GM19397 (cell line): Measurements from ENCODE around the gene ZC3H14.
"Not testable (repeated sequence)": the region's sequence is repeated elsewhere in the genome, so short reads cannot be mapped to it uniquely, and the experiment has no call there.

Experiments
- ATAC-seq: cut with Tn5 transposase; IDR thresholded peaks from one replicate; pipeline ENCODE4 v1.9.1; 2021; ENCODE audit warnings: mild to moderate bottlenecking, moderate library complexity; ENCODE audit not compliant: unreplicated experiment

The ZC3H14 gene, protein sequence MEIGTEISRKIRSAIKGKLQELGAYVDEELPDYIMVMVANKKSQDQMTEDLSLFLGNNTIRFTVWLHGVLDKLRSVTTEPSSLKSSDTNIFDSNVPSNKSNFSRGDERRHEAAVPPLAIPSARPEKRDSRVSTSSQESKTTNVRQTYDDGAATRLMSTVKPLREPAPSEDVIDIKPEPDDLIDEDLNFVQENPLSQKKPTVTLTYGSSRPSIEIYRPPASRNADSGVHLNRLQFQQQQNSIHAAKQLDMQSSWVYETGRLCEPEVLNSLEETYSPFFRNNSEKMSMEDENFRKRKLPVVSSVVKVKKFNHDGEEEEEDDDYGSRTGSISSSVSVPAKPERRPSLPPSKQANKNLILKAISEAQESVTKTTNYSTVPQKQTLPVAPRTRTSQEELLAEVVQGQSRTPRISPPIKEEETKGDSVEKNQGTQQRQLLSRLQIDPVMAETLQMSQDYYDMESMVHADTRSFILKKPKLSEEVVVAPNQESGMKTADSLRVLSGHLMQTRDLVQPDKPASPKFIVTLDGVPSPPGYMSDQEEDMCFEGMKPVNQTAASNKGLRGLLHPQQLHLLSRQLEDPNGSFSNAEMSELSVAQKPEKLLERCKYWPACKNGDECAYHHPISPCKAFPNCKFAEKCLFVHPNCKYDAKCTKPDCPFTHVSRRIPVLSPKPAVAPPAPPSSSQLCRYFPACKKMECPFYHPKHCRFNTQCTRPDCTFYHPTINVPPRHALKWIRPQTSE

DNA sequence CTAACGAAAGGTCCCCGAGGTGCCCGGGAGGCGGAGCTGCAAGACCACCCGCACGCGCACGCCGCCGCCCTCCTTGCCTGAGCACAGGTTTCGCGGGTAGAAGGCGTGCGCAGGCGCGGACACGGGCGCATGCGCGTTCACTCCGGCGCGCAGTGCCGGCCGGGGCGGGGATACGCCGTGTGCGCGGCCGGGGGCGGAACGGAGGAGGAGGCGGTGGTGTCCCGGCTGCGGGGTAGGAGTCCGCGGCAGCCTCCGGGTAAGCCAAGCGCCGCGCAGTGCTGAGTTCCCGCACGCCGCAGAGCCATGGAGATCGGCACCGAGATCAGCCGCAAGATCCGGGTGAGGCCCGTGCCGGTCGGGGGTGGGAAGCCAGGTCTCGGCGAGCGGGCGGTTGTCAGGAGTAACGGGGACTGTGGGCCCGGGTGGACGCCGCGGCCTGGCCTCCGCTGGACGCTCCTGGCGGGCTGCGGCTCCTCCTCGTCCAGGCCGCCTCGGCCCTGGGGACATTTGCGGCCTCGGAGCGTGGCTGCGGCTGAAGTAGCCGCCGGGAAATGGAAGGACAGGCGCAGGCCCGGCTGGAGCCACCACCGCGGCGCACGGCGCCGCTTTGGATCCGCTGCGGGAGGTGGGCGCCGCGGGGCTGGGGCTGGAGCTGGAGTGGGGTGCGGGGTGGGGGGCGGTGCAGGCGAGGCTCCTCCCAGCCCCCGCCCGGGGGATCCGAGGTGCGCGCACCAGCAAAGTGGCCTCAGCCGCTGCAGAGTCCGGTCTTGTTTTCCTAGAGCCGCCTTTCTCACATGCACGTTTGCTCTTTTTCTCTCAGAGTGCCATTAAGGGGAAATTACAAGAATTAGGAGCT lies at the start of gene ZC3H14:
Gene ZC3H14, plus strand, starts transcription at position 207 of the 856 bp plus-strand sequence. Its CDS starts 97 bp downstream, at position 304.
- peak; percentile 97 for ATAC-seq

GRCh38 chr14:88515499-88516221 lies 47.2 kb upstream of the ZC3H14 start:
- no peak for ATAC-seq

DNA sequence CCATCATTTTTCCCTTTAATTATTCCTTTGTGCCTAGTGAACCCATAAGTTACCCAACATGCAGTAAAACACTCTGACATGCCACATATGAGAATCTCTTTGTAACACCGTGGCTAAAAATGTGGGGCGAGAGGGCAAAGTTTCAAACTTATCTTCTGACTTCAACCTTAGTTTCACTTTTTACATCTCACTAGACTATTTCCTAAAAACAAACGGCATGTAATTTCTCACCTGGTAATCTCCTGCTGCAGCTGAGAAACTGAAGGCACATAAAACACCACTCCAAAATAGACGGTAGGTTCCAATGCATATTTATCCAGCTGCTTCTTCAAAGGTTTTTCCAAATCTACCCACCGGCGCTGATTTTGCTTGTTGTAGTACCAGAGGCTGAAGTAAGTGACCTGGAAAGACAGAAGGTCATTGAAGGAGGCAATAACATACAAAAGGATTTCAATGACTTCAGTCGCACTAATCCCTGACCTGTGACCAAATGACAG lies 45.9 kb upstream of the ZC3H14 start:
- no peak for ATAC-seq

DNA sequence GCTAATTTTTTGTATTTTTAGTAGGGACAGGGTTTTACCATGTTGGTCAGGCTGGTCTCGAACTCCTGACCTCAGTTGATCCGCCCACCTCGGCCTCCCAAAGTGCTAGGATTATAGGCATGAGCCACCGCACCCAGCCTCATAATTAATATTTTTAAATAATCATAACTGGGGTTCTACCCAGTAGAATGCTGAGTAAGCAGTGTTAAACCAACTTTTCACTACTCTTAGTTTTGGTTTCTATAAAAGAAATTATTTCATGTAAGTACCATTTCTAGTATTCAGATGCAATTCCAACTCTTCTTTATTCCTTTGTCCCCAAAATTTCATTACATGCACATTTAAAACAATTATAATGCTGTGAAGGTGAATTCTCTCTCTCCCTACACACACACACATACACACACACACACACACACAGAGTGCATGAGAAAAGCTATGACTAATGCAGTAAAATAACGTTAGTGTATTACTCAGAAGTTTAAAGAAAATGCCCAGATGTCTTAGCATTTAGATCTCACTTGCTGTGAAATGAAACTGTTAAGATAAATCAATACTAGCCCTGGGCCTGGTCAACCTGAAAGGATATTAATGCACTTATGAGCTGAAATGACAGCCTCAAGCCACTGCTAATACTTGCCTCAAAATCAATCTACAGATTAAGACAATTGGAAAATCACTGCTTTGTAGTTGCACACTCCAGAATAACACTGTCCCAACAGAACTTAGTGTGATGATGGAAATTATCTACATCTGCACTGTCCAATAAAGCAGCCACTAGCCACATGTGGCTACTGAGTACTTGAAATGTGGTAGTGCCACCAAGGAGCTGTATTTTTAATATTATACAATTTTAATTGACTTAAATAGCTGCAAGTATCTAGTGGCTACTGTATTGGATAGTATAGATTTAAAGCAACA lies 44.0 kb upstream of the ZC3H14 start:
- ATAC-seq = no peak

- no peak for ATAC-seq
Measured at GRCh38 chr14:88519907-88520306, 42.9 kb upstream of the ZC3H14 start.

DNA sequence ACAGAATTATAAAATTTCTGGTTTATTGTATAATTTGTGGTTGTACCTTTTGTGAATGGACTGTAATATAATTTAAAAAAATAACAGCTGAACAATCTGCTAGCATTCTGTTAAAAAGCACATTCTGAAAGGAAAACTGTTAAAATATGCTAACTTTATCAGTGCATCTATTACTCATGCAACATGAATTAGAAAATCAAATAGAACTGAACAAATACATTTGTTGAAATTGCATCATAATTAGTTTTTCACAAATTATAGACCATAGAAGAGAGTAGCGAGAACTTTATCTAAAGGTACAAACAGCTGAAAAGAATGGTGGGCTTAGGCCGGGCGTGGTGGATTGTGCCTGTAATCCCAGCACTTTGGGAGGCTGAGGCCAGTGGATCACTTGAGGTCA lies 41.0 kb upstream of the ZC3H14 start:
- ATAC-seq = no peak

DNA sequence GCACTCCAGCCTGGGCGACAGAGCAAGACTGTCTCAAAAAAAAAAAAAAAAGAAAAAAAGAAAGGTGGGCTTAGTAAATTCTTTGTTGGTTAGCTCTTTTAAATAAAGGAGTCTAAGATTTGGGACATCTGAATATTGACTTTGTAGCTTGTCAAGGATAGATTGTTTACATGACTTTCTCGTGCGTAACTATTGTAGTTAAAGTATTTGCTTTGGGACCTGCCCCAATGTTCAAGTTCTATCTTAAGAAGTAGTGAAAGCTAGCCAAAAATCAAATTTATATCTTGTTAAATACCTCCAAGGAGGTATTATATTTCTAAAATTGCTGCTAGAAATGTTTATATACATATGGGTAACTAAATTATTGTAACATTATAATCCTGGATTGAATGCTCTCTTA lies 40.4 kb upstream of the ZC3H14 start:
- ATAC-seq = no peak

DNA sequence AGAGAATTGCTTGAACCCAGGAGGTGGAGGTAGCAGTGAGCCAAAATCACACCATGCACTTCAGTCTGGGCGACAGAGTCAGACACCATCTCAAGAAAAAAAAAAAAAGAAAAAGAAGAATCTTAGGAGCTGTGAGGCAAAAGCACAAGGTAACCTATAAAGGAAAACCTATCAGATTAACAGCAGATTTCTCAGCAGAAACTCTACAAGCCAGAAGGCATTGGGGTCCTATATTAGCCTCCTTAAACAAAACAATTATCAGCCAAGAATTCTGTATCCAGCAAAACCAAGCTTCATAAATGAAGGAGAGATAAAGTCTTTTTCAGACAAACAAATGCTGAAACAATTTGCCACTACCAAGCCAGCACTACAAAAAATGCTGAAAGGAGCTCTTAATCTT lies 32.9 kb upstream of the ZC3H14 start:
- not testable (repeated sequence) for ATAC-seq

GRCh38 chr14:88533064-88533602 lies 29.7 kb upstream of the ZC3H14 start:
- no peak for ATAC-seq

DNA sequence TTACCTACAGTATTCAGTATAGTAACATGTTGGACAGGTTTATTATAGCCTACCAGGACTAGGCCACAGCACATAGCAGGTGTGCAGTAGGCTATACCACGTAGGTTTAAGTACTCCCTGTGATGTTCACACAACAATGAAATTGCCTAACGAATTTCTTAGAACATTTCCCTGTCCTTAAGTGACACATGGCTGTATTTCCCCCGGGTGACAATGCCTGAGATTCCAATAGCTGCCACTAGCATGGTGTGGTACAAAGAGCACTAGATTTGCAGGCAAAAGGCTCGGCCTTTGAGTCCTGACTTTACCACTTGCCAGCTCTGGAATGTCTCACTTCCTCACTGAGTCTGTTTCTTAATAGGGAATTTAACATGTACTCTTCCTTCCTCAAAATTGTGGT lies 27.7 kb upstream of the ZC3H14 start:
- ATAC-seq = no peak

DNA sequence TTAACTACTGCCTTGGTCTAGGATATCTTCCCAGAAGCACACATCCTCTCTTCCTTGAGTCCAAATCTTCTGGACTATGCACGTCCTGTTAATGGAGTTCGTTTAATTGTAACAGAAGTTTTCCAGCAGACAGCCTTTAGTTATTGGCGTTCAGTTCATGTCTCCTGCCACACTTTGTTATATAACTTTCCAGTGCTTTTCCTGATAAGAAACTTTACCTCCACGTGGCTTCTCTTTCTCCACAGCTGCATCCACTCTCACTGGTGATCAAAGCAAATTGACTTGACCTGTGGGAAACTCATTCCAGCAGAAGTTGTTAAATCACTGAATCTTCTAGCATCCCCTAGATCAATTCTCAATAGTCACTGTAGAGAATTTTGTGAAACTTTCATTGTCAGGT lies 27.0 kb upstream of the ZC3H14 start:
- no peak for ATAC-seq

- no peak for ATAC-seq
Measured at GRCh38 chr14:88541324-88541723, 21.5 kb upstream of the ZC3H14 start.

- ATAC-seq = no peak
Measured at GRCh38 chr14:88542857-88543795, 19.7 kb upstream of the ZC3H14 start.

DNA sequence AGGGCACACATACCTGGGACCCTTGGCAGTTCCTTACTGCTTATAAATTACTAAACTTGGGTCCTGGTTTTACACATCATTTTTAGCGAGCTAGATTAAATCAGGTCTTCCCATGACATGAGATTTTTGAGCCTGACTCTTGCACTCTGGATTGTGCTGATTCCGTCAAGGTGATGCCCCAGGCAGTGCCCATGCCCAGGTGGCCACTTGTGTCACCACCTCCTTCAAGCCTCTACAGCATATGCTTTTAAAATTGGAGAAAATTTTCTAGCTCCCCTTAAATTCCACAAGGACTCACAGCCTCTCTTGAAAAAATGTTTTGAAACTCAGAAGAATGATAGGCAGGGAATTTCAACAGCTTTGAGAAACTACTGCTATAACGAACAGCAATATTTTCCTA lies 17.6 kb upstream of the ZC3H14 start:
- ATAC-seq = no peak

DNA sequence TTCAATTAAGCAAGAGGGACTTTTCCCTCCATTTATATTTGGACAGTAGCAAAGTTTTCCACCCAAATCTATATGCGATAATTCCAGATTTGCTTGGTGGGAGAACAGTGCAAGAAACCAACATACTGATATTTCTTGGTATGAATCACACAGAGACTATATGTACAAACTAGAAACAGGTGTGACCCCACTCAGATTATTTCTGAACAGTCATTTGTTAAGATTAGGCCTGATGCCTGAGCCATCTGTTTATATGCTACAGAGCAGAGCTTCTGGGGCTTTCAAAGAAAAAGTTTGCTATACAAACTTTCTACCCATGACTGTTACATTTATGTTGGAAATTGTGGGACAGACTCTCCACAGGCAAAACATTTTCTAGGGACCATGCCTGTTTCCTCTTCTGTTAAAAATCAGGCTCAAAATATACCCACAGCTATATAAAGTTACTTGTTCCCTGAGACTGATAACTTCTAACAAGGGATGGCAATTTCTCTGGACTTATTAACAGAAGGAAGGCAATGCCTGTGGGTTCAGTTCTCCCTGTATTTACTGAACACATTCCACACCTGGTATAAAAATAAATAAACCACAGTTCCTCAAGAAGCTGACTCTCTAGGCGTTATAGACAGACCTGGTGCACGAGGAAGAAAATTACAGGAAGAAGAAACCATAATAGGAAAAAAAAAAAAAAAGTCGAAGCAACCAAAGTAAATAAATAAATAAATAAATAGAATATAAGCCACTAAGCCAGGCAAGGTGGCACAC lies 16.0 kb upstream of the ZC3H14 start:
- no peak for ATAC-seq

DNA sequence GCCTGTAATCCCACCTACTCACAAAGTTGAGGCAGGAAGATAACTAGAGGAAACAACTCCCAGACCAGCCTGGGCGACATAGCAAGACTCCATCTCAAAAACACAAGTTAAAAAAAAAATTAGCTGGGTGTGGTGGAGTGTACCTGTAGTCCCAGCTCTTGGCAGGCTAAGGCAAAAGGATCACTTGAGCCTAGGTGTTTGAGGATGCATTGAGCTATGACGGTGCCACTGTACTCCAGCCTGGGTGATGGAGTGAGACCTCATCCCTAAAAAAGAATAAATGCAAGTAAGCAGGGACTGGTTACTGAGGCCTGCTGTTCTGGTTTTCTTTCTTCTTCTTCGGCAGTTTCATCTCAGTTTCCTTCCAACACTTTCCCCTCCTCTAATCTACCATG lies 15.5 kb upstream of the ZC3H14 start:
- no peak for ATAC-seq

DNA sequence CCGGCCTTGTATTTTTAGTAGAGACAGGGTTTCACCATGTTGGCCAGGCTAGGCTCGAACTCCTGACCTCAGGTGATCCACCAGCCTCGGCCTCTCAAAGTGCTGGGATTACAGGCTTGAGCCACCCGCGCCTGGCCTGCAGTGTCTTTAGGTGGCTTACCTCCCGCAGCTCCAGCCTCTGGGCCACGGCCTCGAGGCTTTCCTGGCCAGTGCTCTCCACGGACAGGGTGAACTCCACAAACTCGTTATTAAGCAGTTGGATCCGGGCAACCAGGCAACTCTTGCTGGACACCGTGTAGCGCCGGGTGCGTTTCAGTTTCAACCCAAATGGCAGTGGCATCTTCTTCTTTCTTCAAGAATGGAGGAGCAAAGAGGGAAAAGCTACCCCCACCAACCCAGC lies 12.8 kb upstream of the ZC3H14 start:
- no peak for ATAC-seq
